Trophoblast cell (in vitro differentiated cells and primary cell): Measurements from ENCODE around the gene RNF166.

Source experiments
- DNase-seq, 2 donors: peaks; one replicate each; pipeline ENCODE4 v3.0.0-alpha.2; 2016
- H2AFZ ChIP-seq: 2 replicates; pipeline ENCODE4 v1.6.1; 2013; ENCODE audit warnings: low read length, moderate library complexity, mild to moderate bottlenecking; ENCODE audit not compliant: insufficient read depth, poor library complexity
- H2AK5ac ChIP-seq: 2 replicates; pipeline ENCODE4 v1.6.1; 2013; ENCODE audit warnings: mild to moderate bottlenecking, low read length
- H2BK120ac ChIP-seq: 2 replicates; pipeline ENCODE4 v1.6.1; 2013; ENCODE audit warnings: low read length, mild to moderate bottlenecking, moderate library complexity; ENCODE audit not compliant: insufficient read depth, poor library complexity
- H2BK12ac ChIP-seq: 2 replicates; pipeline ENCODE4 v1.6.1; 2013; ENCODE audit warnings: mild to moderate bottlenecking, low read length, moderate library complexity
- H2BK5ac ChIP-seq: 2 replicates; pipeline ENCODE4 v1.6.1; 2013; ENCODE audit warnings: low read length, low read depth, moderate library complexity, mild to moderate bottlenecking; ENCODE audit not compliant: poor library complexity
- H3K14ac ChIP-seq: 2 replicates; pipeline ENCODE4 v1.6.1; 2013; ENCODE audit warnings: mild to moderate bottlenecking, low read length
- H3K18ac ChIP-seq: 2 replicates; pipeline ENCODE4 v1.6.1; 2013; ENCODE audit warnings: mild to moderate bottlenecking, low read length
- H3K23ac ChIP-seq: 2 replicates; pipeline ENCODE4 v1.6.1; 2013; ENCODE audit warnings: low read length
- H3K27ac ChIP-seq: 2 replicates; pipeline ENCODE4 v1.5.1; 2013; ENCODE audit warnings: low read depth, mild to moderate bottlenecking, inconsistent platforms, low read length, moderate library complexity
- H3K27me3 ChIP-seq: 2 replicates; pipeline ENCODE4 v1.6.1; 2013; ENCODE audit warnings: inconsistent platforms, mild to moderate bottlenecking, low read length, moderate library complexity; ENCODE audit not compliant: insufficient read depth
- H3K36me3 ChIP-seq, 2 experiments: 1 replicate in 1 of 2; 2 replicates in 1 of 2; pipeline ENCODE4 v1.6.1; 2013; ENCODE audit warnings: low read length in 2 of 2, mild to moderate bottlenecking in 2 of 2, moderate library complexity in 1 of 2; ENCODE audit not compliant: insufficient read depth in 2 of 2, control insufficient read depth in 1 of 2
- H3K4ac ChIP-seq: 2 replicates; pipeline ENCODE4 v1.6.1; 2013; ENCODE audit warnings: low read depth, mild to moderate bottlenecking, low read length, moderate library complexity
- H3K4me1 ChIP-seq, 2 experiments: 1 replicate in 1 of 2; 2 replicates in 1 of 2; pipeline ENCODE4 v1.6.1; 2013; ENCODE audit warnings: low read length in 2 of 2, mild to moderate bottlenecking in 2 of 2, moderate library complexity in 1 of 2; ENCODE audit not compliant: insufficient read depth in 2 of 2, control insufficient read depth in 1 of 2
- H3K4me2 ChIP-seq: 2 replicates; pipeline ENCODE4 v1.6.1; 2013; ENCODE audit warnings: inconsistent platforms, mild to moderate bottlenecking, low read length, moderate library complexity
- H3K4me3 ChIP-seq: 2 replicates; pipeline ENCODE4 v1.5.1; 2013; ENCODE audit warnings: mild to moderate bottlenecking, low read depth, low read length, inconsistent platforms
- H3K79me1 ChIP-seq: one replicate; pipeline ENCODE4 v1.6.1; 2013; ENCODE audit warnings: low read length
- H3K79me2 ChIP-seq: 2 replicates; pipeline ENCODE4 v1.6.1; 2013; ENCODE audit warnings: low read length, mild to moderate bottlenecking; ENCODE audit not compliant: control insufficient read depth, insufficient read depth, poor library complexity
- H3K9ac ChIP-seq: 2 replicates; pipeline ENCODE4 v1.6.1; 2013; ENCODE audit warnings: mild to moderate bottlenecking, low read length
- H3K9me3 ChIP-seq: 2 replicates; pipeline ENCODE4 v1.6.1; 2013; ENCODE audit warnings: low read depth, mild to moderate bottlenecking, control low read depth, inconsistent platforms, low read length; ENCODE audit not compliant: insufficient read depth
- H4K12ac ChIP-seq: 2 replicates; pipeline ENCODE4 v1.6.1; 2013; ENCODE audit warnings: low read depth, mild to moderate bottlenecking, low read length, moderate library complexity
- H4K8ac ChIP-seq: 2 replicates; pipeline ENCODE4 v1.6.1; 2013; ENCODE audit warnings: low read depth, mild to moderate bottlenecking, low read length, moderate library complexity
- H4K91ac ChIP-seq: one replicate; pipeline ENCODE4 v1.6.1; 2013; ENCODE audit warnings: low read depth, mild to moderate bottlenecking, low read length, moderate library complexity
- WGBS: extraction: QIAGEN DNeasy Blood & Tissue Kit; methylation state at CpG from one replicate; pipeline ENCODE4 v1.1.7; 2013; ENCODE audit warnings: missing lambda C conversion rate; ENCODE audit not compliant: insufficient read length, insufficient coverage; ENCODE audit errors: extremely low coverage; 5-methylcytosine and 5-hydroxymethylcytosine counted together

Gene RNF166

GRCh38 chr16:88743693-88744576 lies 37.7 kb upstream of the RNF166 start:
- no peaks in the 10 kb centered on the region for H3K79me2 ChIP-seq
- H3K4me1 ChIP-seq = peaks cover 4 to 13% of the 10 kb centered on the region in 2 experiments
- no peak overlapping the region for H2BK12ac ChIP-seq
- no CpG with 5 or more reads among the region's 32 CpGs for WGBS
- peak; percentile 76 to 82 for DNase-seq
- no peak overlapping the region for H3K4me3 ChIP-seq
- no peak overlapping the region for H2BK120ac ChIP-seq
- H3K14ac ChIP-seq = no peak overlapping the region
- H2BK5ac ChIP-seq = no peak overlapping the region
- no peaks in the 10 kb centered on the region for H3K9me3 ChIP-seq
- no peak overlapping the region for H2AK5ac ChIP-seq
- H3K9ac ChIP-seq = no peak overlapping the region
- no peaks in the 10 kb centered on the region for H3K27me3 ChIP-seq
- no peak overlapping the region for H2AFZ ChIP-seq
- H4K12ac ChIP-seq = no peak overlapping the region
- H4K91ac ChIP-seq = no peak overlapping the region
- no peak overlapping the region for H3K23ac ChIP-seq
- H3K36me3 ChIP-seq = peaks cover 26 to 41% of the 10 kb centered on the region in 2 experiments
- no peaks in the 10 kb centered on the region for H3K79me1 ChIP-seq
- no peak overlapping the region for H3K18ac ChIP-seq
- H4K8ac ChIP-seq = no peak overlapping the region
- no peak overlapping the region for H3K4ac ChIP-seq
- no peak overlapping the region for H3K27ac ChIP-seq
- H3K4me2 ChIP-seq = no peak overlapping the region

GRCh38 chr16:88742896-88743605 lies 36.8 kb upstream of the RNF166 start:
- Histone ChIP-seq H3K18ac (no peak overlapping the region), H2AK5ac (no peak overlapping the region), H3K9ac (no peak overlapping the region), H4K91ac (no peak overlapping the region), H2BK12ac (no peak overlapping the region), H3K27ac (no peak overlapping the region), H3K79me1 (no peaks in the 10 kb centered on the region), H3K36me3 (peaks cover 33 to 37% of the 10 kb centered on the region in 2 experiments), H2BK5ac (no peak overlapping the region), H3K4me2 (no peak overlapping the region), H4K8ac (no peak overlapping the region), H3K4me3 (no peak overlapping the region), H2BK120ac (no peak overlapping the region), H3K4me1 (peaks cover 4 to 13% of the 10 kb centered on the region in 2 experiments), H3K9me3 (no peaks in the 10 kb centered on the region), H3K14ac (no peak overlapping the region), H3K27me3 (no peaks in the 10 kb centered on the region), H4K12ac (no peak overlapping the region), H3K4ac (no peak overlapping the region), H2AFZ (no peak overlapping the region), H3K79me2 (no peaks in the 10 kb centered on the region), H3K23ac (no peak overlapping the region)
- WGBS = no CpG with 5 or more reads among the region's 19 CpGs
- no peak for DNase-seq

GRCh38 chr16:88741368-88741767 lies 35.2 kb upstream of the RNF166 start:
- H3K79me1 ChIP-seq = no peaks in the 10 kb centered on the region
- no peak overlapping the region for H4K91ac ChIP-seq
- H3K4me2 ChIP-seq = no peak overlapping the region
- H3K27me3 ChIP-seq = no peaks in the 10 kb centered on the region
- H4K8ac ChIP-seq = no peak overlapping the region
- no peak overlapping the region for H4K12ac ChIP-seq
- no peak overlapping the region for H3K14ac ChIP-seq
- H3K4me3 ChIP-seq = no peak overlapping the region
- no peaks in the 10 kb centered on the region for H3K9me3 ChIP-seq
- DNase-seq = no peak
- no peak overlapping the region for H3K9ac ChIP-seq
- H3K23ac ChIP-seq = no peak overlapping the region
- no peak overlapping the region for H2BK120ac ChIP-seq
- H2AK5ac ChIP-seq = no peak overlapping the region
- no peak overlapping the region for H2BK12ac ChIP-seq
- H3K18ac ChIP-seq = no peak overlapping the region
- no CpG with 5 or more reads among the region's 17 CpGs for WGBS
- H3K79me2 ChIP-seq = no peaks in the 10 kb centered on the region
- H2AFZ ChIP-seq = no peak overlapping the region
- peaks cover 4 to 13% of the 10 kb centered on the region in 2 experiments for H3K4me1 ChIP-seq
- no peak overlapping the region for H3K27ac ChIP-seq
- peaks cover 36 to 46% of the 10 kb centered on the region in 2 experiments for H3K36me3 ChIP-seq
- H3K4ac ChIP-seq = no peak overlapping the region
- no peak overlapping the region for H2BK5ac ChIP-seq

GRCh38 chr16:88740727-88741055 lies 34.5 kb upstream of the RNF166 start:
- no peak overlapping the region for H3K4me2 ChIP-seq
- peaks cover 4 to 13% of the 10 kb centered on the region in 2 experiments for H3K4me1 ChIP-seq
- no CpG with 5 or more reads among the region's 12 CpGs for WGBS
- H3K9me3 ChIP-seq = no peaks in the 10 kb centered on the region
- H2BK120ac ChIP-seq = no peak overlapping the region
- no peak overlapping the region for H3K23ac ChIP-seq
- no peak overlapping the region for H2AFZ ChIP-seq
- no peak overlapping the region for H3K9ac ChIP-seq
- H4K12ac ChIP-seq = no peak overlapping the region
- H4K91ac ChIP-seq = no peak overlapping the region
- no peak overlapping the region for H3K14ac ChIP-seq
- no peak overlapping the region for H3K4ac ChIP-seq
- H3K27me3 ChIP-seq = no peaks in the 10 kb centered on the region
- H3K79me2 ChIP-seq = no peaks in the 10 kb centered on the region
- H3K4me3 ChIP-seq = no peak overlapping the region
- no peak overlapping the region for H2BK5ac ChIP-seq
- no peak for DNase-seq
- no peak overlapping the region for H3K27ac ChIP-seq
- H2BK12ac ChIP-seq = no peak overlapping the region
- no peaks in the 10 kb centered on the region for H3K79me1 ChIP-seq
- H4K8ac ChIP-seq = no peak overlapping the region
- H3K36me3 ChIP-seq = peaks cover 42 to 48% of the 10 kb centered on the region in 2 experiments
- H2AK5ac ChIP-seq = no peak overlapping the region
- no peak overlapping the region for H3K18ac ChIP-seq
